ENCODE measurements around the gene BLTP3A.

DNA sequence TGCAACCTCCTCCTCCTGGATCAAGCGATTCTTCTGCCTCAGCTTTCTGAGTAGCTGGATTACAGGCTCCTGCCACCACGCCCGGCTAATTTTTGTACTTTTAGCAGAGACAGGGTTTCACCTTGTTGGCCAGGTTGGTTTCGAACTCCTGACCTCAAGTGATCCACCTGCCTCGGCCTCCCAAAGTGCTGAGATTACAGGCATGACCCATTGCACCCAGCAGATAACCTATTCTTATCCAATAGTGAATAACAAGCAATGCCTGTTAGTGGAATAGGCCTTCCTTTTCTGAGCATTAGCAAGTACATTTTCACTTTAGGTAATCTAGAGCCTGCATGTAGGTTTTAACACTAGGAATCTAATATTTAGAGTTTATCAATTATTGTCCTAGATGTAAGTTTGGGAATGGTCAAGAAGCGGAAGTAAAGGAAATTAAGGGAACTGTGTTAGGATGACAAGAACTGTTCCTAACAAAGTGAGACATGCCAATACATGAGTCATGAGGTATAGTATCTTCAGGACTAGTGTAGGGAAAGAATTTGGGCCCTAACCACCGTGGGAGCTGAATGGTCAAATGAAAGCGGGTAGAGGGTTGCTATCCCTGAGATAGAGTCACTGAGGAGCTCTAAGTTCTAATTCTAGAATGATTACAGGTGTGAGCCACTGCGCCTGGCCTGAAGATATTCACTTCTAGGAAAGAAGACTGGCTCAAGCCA lies 15.0 kb downstream of the BLTP3A start:
- TF ChIP-seq REST (IDR thresholded peaks at IDR 0.05; ENCODE audit: low read depth) (no peak), EP300 (IDR thresholded peaks at IDR 0.05; ENCODE audit: borderline replicate concordance) (no peak), TAF1 (IDR thresholded peaks at IDR 0.05; ENCODE audit: low read depth) (no peak), MAX (IDR thresholded peaks at IDR 0.05) (no peak), YY1 (IDR thresholded peaks at IDR 0.05; ENCODE audit: low read depth) (no peak), RAD21 (IDR thresholded peaks at IDR 0.05; ENCODE audit: low read depth) (no peak), TEAD4 (IDR thresholded peaks at IDR 0.05) (no peak)

Data from Ishikawa (cell line).